GM19238 (cell line): ENCODE measurements around the gene BDKRB1.
"Not testable (repeated sequence)": the region's sequence is repeated elsewhere in the genome, so short reads cannot be mapped to it uniquely, and the experiment has no call there.

Experiments
- DNase-seq: peaks from one replicate; pipeline ENCODE4 v3.0.0; 2011; ENCODE audit warnings: low spot score; ENCODE audit not compliant: insufficient read length

The BDKRB1 gene

DNA sequence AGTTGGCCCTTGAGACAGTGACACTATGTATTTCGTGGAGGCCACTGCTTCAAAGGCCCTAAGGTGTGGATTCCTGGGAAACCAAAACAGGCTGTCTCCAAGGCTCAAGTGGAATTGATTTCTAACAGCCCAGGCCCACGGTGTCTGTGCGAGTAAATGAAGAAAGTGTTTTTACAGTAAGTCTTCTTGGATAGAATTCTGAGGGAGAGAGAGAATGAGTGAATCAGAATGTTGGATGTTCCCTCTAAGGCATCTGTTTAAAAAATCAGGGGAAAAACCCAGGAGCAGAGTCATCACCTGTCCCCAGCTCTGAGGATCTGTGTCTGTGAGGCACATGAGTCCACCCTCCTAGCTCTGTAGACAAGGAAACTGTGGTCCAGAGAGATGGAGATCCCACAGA is 22.3 kb upstream of the BDKRB1 start:
- no peak for DNase-seq

DNA sequence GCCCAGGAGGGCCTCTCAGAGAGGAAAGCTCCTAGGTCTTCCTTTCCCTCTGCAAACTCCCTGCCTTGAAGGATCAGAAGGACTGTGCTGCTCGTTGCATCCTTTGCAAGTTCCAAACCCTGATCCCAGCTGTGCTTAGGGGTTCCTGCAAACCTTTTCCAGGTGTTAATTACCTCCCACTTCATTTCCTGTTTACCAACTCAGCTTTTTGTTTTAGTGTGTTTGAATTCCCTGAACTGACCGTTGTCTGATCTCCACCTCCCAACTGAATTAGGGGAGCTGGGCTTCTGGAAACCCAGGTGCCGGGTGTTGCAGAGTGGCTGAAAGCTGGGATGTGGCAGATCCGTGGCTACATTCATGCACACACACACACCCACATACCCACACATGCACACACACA is 20.6 kb upstream of the BDKRB1 start:
- no peak for DNase-seq

DNA sequence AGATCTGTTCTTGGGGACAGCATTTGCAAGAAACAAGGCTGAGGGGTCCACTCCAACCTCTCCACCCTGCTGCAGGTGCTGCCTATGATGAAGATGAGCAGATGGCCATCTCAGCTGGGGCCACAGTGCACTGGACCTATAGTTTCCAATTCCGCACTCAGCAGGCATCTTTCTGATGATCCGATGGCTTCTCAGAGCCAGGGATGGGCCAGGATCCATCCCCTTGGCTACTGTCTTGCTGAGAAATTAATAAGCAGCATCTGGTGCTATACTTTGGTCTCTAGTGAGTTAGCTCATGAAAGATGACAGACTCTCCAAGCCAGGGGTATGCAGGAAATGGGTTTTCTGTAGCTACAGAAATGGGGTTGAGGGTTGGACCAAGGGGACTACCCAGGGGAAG is 18.4 kb upstream of the BDKRB1 start:
- no peak for DNase-seq

DNA sequence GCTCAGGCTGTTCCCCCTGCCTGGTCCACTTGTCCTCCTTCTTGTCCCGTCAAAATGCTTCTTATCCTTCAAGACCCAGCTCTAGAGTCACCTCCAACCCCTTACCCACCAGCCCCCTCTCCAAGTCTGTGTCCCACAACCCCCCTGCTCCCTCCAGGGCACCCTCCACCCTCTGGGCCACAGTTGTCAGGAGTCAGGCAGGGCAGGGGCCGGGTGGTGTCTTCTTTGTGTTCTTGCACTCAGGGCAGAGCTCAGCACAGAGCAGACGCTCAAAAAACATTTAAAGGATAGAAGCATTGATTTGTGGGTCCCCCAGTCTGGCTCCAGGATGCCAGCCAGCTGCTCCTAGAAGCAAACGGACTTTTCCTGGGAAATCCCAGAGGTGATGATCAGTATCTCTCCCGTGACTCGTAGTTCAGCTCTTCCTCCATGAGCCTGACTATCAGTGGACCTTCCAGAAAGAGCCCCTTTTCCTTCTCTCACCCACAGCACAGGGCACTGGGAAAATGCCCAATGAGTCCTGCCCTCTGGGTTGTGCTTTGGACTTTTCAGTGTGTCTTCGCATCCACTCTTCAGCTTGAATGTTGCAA is 17.2 kb upstream of the BDKRB1 start:
- DNase-seq: no peak

DNA sequence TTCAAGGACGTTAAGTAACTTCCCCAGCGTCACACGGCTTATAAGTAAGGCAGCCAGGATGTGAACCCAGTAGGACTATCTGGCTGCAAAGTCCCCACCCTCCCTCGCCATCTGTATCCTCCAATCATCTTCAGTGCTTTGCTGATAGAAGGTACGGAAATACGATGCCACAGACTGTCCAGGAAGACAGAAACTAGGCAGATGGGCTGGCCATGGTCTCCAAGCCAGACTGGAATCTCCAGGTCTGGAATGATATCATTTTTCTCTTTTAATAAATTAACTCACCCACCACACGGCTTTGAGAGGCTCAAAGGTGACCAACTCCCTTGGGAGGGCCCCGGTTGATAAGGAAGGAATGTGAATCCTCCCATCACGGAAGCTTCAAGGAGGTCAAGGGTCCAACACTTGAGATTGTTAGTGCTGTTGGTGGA is 16.3 kb upstream of the BDKRB1 start:
- DNase-seq: no peak

DNA sequence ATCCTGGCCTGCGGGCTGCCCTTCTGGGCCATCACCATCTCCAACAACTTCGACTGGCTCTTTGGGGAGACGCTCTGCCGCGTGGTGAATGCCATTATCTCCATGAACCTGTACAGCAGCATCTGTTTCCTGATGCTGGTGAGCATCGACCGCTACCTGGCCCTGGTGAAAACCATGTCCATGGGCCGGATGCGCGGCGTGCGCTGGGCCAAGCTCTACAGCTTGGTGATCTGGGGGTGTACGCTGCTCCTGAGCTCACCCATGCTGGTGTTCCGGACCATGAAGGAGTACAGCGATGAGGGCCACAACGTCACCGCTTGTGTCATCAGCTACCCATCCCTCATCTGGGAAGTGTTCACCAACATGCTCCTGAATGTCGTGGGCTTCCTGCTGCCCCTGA is 15.4 kb upstream of the BDKRB1 start:
- no peak for DNase-seq

DNA sequence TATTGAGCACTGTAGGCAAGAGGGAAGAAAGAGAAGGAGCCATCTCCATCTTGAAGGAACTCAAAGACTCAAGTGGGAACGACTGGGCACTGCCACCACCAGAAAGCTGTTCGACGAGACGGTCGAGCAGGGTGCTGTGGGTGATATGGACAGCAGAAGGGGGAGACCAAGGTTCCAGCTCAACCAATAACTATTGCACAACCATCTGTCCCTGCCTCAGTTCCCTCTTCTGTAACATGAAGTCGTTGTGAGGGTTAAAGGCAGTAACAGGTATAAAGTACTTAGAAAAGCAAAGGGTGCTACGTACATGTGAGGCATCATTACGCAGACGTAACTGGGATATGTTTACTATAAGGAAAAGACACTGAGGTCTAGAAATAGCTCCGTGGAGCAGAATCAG is 13.9 kb upstream of the BDKRB1 start:
- no peak for DNase-seq

DNA sequence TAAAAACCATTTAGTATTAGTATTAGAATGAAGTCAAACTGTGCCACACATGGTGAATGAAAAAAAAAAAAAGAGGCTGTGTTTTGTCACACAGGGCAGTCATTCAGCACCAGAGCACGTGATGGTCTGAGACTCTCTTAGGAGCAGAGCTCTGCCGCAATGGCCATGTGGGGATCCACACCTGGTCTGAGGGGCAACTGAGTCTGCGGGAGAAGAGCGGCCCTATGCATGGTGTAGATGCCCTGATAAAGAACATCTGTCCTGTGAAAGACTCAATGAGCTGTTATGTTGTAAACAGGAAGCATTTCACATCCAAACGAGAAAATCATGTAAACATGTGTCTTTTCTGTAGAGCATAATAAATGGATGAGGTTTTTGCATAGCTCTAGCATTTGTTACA is 12.2 kb upstream of the BDKRB1 start:
- DNase-seq: no peak

DNA sequence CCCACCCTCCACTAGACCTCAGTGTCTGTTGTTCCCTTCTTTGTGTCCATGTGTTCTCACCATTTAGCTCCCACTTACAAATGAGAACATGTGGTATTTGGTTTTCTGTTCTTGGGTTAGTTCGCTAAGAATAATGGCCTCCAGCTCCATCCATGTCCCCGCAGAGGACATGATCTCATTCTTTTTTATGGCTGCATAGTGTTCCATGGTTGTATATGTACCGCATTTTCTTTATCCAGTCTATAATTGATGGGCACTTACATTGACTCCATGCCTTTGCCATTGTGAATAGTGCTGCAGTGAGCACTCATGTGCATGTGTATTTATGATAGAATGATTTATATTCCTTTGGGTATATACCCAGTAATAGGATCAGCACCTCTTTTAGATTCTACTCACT is 10.9 kb upstream of the BDKRB1 start:
- not testable (repeated sequence) for DNase-seq

GRCh38 chr14:96245710-96246538 is 10.1 kb upstream of the BDKRB1 start:
- DNase-seq: no peak

DNA sequence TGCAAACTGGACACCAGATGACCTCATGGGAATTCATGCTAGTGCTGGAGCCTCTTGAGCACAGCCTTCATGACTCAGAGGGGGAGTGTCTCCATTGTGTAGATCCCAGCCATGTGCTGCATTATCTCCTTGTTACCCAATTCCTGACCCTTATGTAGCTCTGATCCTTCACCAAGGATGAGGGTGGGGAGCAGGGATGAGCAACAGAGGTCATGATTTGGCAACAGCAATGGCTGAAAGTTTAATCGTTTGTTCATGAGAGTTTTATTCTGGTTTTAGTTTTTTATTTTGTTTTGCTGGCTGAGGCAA is 9.5 kb upstream of the BDKRB1 start:
- no peak for DNase-seq

DNA sequence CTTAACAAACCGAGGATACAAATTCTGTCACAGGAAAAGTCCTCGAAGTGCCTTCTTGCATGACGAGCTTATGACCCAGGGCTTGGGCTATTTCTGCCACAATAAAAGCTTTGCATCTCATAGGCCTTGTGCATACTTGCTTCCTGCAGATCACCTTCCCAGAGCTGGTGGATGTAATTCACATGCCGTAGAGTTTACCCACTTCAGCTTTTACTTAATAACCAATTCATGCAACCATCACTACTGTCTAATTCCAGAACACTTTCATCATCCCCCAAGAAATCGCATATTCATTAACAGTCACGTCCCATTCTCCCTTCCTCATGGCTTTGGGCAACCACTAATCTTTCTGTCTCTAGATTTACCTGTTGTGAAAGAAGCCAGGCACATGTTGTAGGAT is 9.0 kb upstream of the BDKRB1 start:
- no peak for DNase-seq

DNA sequence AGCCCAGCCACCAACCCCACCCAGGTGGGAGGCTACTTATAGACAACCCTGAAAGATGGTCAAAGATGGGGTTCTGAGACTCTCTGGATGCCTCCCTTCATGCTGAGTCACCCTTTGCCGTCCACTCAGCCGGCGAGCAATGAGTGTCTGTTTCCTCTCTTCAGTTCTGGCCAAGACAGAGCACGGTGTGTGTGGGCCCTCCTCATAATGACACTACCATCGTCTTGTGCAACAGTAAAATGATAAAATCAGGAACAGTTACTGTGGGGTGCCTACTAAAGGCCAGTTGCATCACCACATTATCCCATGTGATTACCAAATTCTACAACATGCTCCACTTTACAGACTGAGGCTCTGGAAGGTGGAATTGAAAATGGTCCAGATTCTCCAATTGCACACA is 7.0 kb upstream of the BDKRB1 start:
- no peak for DNase-seq

DNA sequence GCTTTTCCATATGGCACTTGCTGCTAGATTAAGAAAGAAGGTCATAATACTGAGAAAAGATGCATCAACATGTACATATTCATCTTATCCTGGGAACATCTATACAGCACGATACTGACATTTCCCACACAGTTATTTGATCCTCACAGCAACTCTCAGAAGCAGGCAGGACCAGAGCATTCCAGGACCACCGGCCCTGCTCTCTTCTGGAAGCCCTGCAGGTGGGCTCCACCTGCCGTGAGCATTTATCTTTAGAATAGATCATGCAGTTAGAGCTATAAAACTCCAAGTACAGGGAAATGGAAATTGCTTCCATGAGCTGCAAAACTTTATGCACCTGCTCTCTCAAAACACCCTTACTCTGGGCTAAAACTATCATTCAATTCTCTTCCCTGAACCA is 5.5 kb upstream of the BDKRB1 start:
- no peak for DNase-seq

DNA sequence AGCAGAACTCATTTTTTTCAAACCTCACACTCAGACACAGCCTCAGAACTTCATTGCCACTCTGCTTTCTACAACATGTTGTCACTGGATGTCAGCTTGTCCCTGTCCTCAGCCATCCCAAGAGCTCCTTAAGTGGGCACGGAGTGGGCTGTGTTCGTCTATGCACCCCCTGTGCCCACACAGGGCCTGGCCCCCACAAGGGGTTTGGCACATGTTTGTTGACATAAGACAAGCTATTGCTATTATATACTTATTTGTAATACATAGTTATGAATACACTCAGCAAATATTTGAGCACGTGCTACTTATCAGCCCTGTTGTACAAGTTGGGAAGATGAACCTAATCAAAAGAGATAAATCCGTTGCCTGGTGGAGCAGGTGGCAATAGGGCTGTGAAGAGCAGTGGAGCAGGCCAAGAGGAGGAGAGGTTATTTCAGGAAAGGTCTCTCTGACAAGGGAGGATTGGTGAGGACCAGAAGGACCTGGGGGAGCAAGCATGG is 4.3 kb upstream of the BDKRB1 start:
- no peak for DNase-seq

DNA sequence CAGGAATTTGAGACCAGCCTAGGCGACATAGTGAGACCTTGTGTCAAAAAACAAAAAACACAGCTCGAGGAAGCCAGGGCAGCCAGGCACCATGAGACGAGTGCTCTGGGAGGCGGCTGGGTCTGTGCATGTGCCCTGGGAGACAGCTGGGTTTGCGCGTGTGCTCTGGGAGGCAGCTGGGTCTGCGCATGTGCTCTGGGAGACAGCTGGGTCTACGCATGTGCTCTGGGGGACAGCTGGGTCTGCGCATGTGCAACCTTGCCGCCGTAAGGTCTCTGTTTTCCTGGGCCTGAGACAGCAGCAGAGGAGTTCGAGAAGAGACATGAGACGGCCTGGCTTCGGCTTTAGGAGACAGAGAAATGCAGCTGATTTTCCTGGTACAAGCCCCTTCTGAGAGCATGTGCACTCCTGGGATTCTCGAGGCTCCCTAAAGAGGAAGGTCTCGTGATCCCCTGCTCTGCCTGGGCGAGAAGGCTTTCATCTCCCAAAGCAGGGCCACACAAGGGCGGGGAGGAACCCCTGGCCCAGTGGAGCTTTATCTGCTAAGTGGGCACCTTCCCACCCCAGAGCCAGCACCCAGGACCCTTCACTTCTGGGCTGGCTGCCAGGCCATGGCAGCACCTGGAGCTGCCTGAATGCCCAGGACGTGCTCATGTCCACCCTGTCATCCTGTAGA is 3.5 kb upstream of the BDKRB1 start:
- DNase-seq: no peak

GRCh38 chr14:96252999-96253539 is 2.9 kb upstream of the BDKRB1 start:
- DNase-seq: no peak

DNA sequence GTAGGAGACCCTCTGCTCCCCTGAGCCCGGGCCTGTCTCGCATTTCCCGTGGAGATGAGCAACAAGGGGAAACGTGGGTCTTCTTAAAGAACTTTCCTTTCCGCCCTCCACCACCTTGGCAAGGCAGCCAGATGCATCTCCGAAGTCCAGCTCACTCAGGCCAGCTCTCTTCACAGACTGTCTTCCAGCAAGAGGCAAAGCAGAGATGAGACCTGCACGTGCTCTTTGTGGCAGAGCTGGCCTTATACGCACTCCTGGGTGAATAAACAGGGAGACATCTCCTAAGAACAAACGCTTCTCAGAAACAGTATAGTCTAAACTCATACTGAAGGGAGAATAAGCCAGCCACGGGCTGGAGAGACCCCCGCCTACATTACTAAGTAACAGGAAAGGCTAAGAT is 1.3 kb upstream of the BDKRB1 start:
- no peak for DNase-seq

GRCh38 chr14:96256407-96256806 is 397 bp downstream of the BDKRB1 start:
- DNase-seq: no peak

DNA sequence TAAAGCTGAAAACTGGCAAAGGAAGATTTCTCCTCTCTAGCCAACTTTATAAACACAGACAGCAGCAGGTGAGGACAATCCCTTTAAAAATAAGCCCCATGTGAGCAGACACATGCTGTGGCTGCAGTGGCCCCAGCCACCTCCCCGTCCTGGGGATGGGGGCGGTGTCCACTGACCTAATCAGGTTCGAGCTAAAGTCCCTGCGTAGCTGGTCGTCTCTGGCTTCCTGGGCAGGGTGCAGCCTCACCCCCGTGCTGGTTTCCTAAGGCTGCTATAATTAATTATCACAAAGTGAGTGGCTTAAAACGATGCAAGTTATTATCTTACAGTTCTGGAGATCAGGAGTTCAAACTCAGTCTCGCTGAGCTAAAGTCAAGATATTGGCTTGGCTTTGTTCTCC is 1.0 kb downstream of the BDKRB1 start:
- DNase-seq: no peak

DNA sequence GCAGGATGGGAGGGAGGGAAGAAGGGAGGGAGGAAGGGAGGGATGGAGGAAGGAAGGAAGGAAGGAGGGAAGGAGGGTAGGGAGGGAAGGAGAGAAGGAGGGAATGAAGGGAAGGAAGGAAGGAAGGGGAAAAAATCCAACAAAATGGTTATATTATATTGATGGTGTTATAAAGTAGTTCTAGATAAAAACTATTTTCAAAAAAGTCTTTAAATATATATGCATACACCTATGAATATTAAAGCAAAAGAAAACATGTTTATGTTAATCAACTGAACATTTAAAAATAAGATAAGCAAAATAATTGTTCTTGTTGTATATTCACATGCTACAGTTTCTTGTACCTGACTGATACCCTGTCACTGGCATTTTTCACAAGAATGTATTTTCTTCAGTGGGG is 1.9 kb downstream of the BDKRB1 start:
- no peak for DNase-seq

GRCh38 chr14:96260341-96260821 is 4.4 kb downstream of the BDKRB1 start:
- no peak for DNase-seq
